GM12892 (cell line): Measurements from ENCODE around the gene ICOS.
"Not testable (repeated sequence)": the region's sequence is repeated elsewhere in the genome, so short reads cannot be mapped to it uniquely, and the experiment has no call there.

Experiments
- DNase-seq: peaks from one replicate; pipeline ENCODE4 v3.0.0; 2011; ENCODE audit not compliant: insufficient read length
- FAIRE-seq: peaks from 2 replicates; lab custom pipeline; 2011; peaks lifted over from hg19 to GRCh38; lab: Jason Lieb, UNC
- POLR2A ChIP-seq: IDR thresholded peaks from 2 replicates; pipeline ENCODE4 v1.6.1; 2011; ENCODE audit warnings: low read depth, low read length, control low read depth
- POLR2AphosphoS5 ChIP-seq: IDR thresholded peaks from 2 replicates; pipeline ENCODE4 v1.6.1; 2011; ENCODE audit warnings: low read depth, low read length, control low read depth
- TAF1 ChIP-seq: IDR thresholded peaks from 2 replicates; pipeline ENCODE4 v1.6.1; 2011; ENCODE audit warnings: low read depth, mild to moderate bottlenecking, control low read depth, low read length, borderline replicate concordance

Gene ICOS

DNA sequence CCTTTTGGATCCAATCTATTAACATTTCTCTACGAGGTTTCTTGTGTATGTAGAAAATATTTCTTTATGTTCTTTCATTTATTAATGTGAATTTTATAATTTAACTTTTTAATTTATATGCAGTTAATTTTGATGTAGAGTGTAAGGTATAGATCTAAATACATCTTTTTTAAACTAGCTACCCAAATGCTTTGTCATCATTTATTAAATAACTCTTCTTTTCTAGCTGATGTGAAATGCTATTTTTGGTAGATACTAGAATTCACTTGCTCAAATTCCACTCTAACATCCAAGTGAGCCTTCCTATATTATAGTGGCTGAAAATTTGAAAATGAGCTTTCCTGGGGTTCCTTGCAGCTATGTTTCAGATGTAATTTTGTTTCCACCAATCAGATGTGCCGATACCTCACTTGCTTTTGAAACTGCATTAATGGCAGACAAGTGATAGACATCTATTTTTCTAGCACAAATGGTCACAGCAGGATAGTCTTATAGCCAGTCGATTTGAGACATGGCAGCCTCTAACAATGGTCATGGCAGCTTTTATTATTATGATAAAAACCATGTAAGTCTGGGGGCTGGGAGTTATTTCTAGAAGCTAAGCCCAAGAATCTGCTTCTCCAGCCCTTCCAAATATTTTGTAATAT lies 10.9 kb upstream of the ICOS start:
- no peak for TF ChIP-seq TAF1
- no peak for TF ChIP-seq POLR2AphosphoS5
- no peak for TF ChIP-seq POLR2A
- FAIRE-seq = no peak

DNA sequence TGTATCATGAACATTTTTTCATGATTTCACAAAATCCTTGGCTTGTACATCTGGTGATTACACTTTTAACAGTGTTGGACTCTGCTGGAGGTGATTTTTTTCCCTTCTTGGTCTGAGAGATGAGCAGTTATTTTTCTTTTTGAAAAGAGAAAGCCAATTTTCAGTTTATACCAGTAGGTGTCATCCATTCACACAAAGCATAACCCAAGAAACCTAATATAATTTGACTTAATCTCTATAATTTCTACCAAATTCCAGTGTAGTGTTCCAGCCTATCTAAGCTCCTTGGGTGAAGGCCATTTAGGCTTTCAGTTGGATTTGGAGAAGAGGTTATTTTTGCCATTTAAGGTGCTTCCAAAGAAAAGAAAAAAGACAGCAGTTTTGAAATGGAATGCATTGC lies 7.7 kb upstream of the ICOS start:
- no peak for TF ChIP-seq POLR2A
- no peak for TF ChIP-seq POLR2AphosphoS5
- TF ChIP-seq TAF1 = no peak
- FAIRE-seq = no peak
- DNase-seq = no peak

More for the DNA sequence above, 10.9 kb upstream of the ICOS start:
- no peak for DNase-seq

DNA sequence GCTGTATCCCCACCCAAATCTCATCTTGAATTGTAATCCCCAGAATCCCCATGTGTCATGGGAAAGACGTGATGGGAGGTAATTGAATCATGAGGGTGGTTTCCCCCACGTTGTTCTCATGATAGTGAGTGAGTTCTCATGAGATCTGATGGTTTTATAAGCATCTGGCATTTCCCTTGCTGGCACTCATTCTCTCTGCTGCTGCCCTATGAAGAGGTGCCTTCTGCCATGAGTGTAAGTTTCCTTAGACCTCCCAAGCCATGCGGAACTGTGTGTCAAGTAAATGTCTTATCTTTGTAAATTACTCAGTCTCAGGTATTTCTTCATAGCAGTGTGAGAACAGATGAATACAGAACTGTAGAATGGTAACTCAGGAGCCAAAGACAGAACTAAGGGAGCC lies 5.3 kb upstream of the ICOS start:
- FAIRE-seq, DNase-seq: not testable (repeated sequence)

DNA sequence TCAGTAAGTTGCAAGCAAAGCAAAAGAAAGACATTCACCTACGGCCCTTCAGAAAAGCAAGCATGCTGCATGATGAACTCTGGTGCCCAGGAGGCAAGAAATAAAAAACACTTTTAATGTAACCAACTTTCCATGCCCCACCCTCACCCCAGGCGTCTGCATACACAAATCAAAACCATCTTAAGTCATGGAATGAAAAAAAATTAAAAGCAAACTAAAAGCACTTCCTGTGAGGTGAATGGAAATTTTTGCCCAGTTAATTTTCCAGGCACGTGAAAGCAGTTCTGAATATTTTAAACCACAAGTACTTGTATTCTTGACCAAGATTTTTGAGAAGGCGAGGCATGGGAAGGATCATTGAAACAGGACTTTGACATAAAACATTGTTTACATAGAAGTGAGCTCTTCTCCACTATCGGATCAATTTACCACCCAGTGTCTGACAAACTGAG lies 2.5 kb upstream of the ICOS start:
- DNase-seq (no peak), FAIRE-seq (no peak)
- no peak for TF ChIP-seq TAF1
- no peak for TF ChIP-seq POLR2AphosphoS5
- no peak for TF ChIP-seq POLR2A

- no peak for FAIRE-seq
- TF ChIP-seq POLR2A = no peak
- TF ChIP-seq TAF1 = no peak
- no peak for TF ChIP-seq POLR2AphosphoS5
Measured at GRCh38 chr2:203934711-203935438, 1.7 kb upstream of the ICOS start.

GRCh38 chr2:203935568-203935967 lies 995 bp upstream of the ICOS start:
- no peak for DNase-seq
- FAIRE-seq = no peak
- TF ChIP-seq POLR2A (no peak), TAF1 (no peak), POLR2AphosphoS5 (no peak)

More at GRCh38 chr2:203934711-203935438, 1.7 kb upstream of the ICOS start:
- no peak for DNase-seq

GRCh38 chr2:203936949-203937348 lies 386 bp downstream of the ICOS start:
- FAIRE-seq (no peak), DNase-seq (no peak)
- TF ChIP-seq TAF1 = no peak
- no peak for TF ChIP-seq POLR2A
- no peak for TF ChIP-seq POLR2AphosphoS5

DNA sequence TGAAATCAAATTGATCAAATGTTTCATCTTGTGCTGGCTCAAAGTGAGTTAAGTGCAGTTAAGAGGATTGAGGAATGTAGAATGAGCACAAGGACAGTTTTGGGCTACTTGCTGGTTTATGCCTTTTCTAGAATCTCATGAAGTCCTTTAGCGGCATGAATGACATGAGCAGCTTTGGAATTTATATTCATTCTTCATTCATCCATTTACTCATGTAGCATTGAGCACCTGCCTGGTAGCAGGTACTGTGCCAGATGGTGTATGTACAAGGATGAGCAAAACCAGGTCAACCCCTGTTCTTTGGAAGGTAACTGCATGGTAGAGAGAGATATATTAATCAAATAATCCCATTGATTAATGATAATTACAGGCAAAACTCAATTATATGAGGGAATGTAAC lies 1.2 kb downstream of the ICOS start:
- no peak for FAIRE-seq
- TF ChIP-seq POLR2A (no peak), POLR2AphosphoS5 (no peak), TAF1 (no peak)

GRCh38 chr2:203940039-203940438 lies 3.5 kb downstream of the ICOS start:
- no peak for DNase-seq
- FAIRE-seq = no peak
- no peak for TF ChIP-seq POLR2AphosphoS5
- no peak for TF ChIP-seq TAF1
- TF ChIP-seq POLR2A = no peak

More for the DNA sequence above, 1.2 kb downstream of the ICOS start:
- no peak for DNase-seq

- not testable (repeated sequence) for FAIRE-seq, DNase-seq
Measured at GRCh38 chr2:203943493-203944382, 7.2 kb downstream of the ICOS start.

DNA sequence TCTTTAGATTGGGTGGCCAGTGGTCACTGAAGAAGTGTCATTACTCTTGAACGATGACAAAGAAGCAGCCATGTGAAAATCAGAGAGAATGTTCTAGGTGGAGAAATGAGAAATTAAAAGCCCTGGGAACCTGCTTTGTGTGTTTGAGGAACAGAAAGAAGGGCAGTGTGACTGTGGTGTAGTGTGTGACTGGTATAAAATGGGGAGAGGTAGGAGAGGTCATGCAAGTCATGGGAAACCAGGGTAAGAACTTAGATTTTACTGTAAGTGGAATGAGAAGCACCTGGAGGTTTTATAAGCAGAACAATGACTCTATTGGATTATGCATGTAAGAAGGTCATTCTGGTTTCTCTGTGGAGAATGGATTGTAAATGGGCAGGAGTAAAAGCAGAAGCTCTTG lies 12.2 kb downstream of the ICOS start:
- DNase-seq = no peak
- TF ChIP-seq POLR2A (no peak), TAF1 (no peak), POLR2AphosphoS5 (no peak)
- FAIRE-seq = peak; percentile 14

GRCh38 chr2:203949228-203949627 lies 12.7 kb downstream of the ICOS start:
- no peak for TF ChIP-seq POLR2AphosphoS5
- no peak for TF ChIP-seq TAF1
- TF ChIP-seq POLR2A = no peak
- FAIRE-seq = no peak
- no peak for DNase-seq
